ENCODE measurements around the gene DYNC1I1.

Gene DYNC1I1

GRCh38 chr7:96122746-96123145 lies 350.4 kb downstream of the DYNC1I1 start:
- DNase-seq (ENCODE audit: extremely low read depth in 1 of 2, low read depth in 1 of 2), result no peak

GRCh38 chr7:96126382-96126781 lies 354.0 kb downstream of the DYNC1I1 start:
- no peak for DNase-seq (ENCODE audit: extremely low read depth in 1 of 2, low read depth in 1 of 2)

GRCh38 chr7:96127746-96128145 lies 355.4 kb downstream of the DYNC1I1 start:
- no peak for DNase-seq (ENCODE audit: extremely low read depth in 1 of 2, low read depth in 1 of 2)

- DNase-seq (ENCODE audit: extremely low read depth in 1 of 2, low read depth in 1 of 2), result no peak
Observed at GRCh38 chr7:96131525-96131924, 359.2 kb downstream of the DYNC1I1 start.

GRCh38 chr7:96135241-96135640 lies 362.9 kb downstream of the DYNC1I1 start:
- DNase-seq (ENCODE audit: extremely low read depth in 1 of 2, low read depth in 1 of 2), result no peak

- no peak for DNase-seq (ENCODE audit: extremely low read depth in 1 of 2, low read depth in 1 of 2)
Observed at GRCh38 chr7:96136600-96137239, 364.4 kb downstream of the DYNC1I1 start.

- DNase-seq (ENCODE audit: extremely low read depth in 1 of 2, low read depth in 1 of 2), result no peak
Observed at GRCh38 chr7:96143495-96144259, 371.3 kb downstream of the DYNC1I1 start.

- DNase-seq (ENCODE audit: extremely low read depth in 1 of 2, low read depth in 1 of 2), result no peak
Observed at GRCh38 chr7:96144260-96144526, 371.8 kb downstream of the DYNC1I1 start.

Measured in stimulated activated CD8-positive, alpha-beta memory T cell treated with anti-CD3 and anti-CD28 coated beads, Interleukin-7, amount 100 ng/mL, for 48 hours (primary cell).